H9 (cell line): ENCODE measurements around the gene TMEM154. TPM values are rescaled to one million over a fixed set of nuclear protein-coding genes. Genes with fewer than 3 reads are reported as not detected.

Experiments used
- DNase-seq: peaks from one replicate; pipeline ENCODE4 v3.0.0-alpha.2; 2017
- H2AFZ ChIP-seq: one replicate; pipeline ENCODE4 v1.6.1; 2013; ENCODE audit warnings: mild to moderate bottlenecking, low read length, control low read depth, moderate library complexity
- H2AK5ac ChIP-seq: 2 replicates; pipeline ENCODE4 v1.6.1; 2013; ENCODE audit warnings: low read length, control low read depth, mixed read lengths; ENCODE audit not compliant: insufficient read length
- H2BK120ac ChIP-seq: one replicate; pipeline ENCODE4 v1.6.1; 2013; ENCODE audit warnings: low read depth, mild to moderate bottlenecking, low read length, control low read depth, inconsistent platforms; ENCODE audit not compliant: poor library complexity, severe bottlenecking
- H2BK12ac ChIP-seq: 2 replicates; pipeline ENCODE4 v1.6.1; 2013; ENCODE audit warnings: low read length, control low read depth, mixed read lengths, low read depth; ENCODE audit not compliant: insufficient read length
- H2BK15ac ChIP-seq: 2 replicates; pipeline ENCODE4 v1.6.1; 2013; ENCODE audit warnings: low read depth, low read length, control low read depth
- H2BK20ac ChIP-seq: one replicate; pipeline ENCODE4 v1.6.1; 2013; ENCODE audit warnings: low read depth, mild to moderate bottlenecking, low read length, control low read depth, inconsistent platforms; ENCODE audit not compliant: poor library complexity, severe bottlenecking
- H2BK5ac ChIP-seq: 2 replicates; pipeline ENCODE4 v1.6.1; 2013; ENCODE audit warnings: low read length, control low read depth, mixed read lengths; ENCODE audit not compliant: insufficient read length
- H3K14ac ChIP-seq: 2 replicates; pipeline ENCODE4 v1.6.1; 2013; ENCODE audit warnings: low read length, control low read depth; ENCODE audit not compliant: insufficient read depth
- H3K18ac ChIP-seq: 2 replicates; pipeline ENCODE4 v1.6.1; 2013; ENCODE audit warnings: low read depth, mild to moderate bottlenecking, mixed read lengths, low read length, control low read depth; ENCODE audit not compliant: insufficient read length
- H3K23ac ChIP-seq: 2 replicates; pipeline ENCODE4 v1.6.1; 2013; ENCODE audit warnings: low read length, control low read depth, mixed read lengths, low read depth; ENCODE audit not compliant: insufficient read length
- H3K23me2 ChIP-seq: 2 replicates; pipeline ENCODE4 v1.6.1; 2013; ENCODE audit warnings: low read depth, mild to moderate bottlenecking, mixed read lengths, low read length, control low read depth; ENCODE audit not compliant: insufficient read length, poor library complexity, severe bottlenecking
- H3K27ac ChIP-seq: 2 replicates; pipeline ENCODE4 v1.5.1; 2013; ENCODE audit warnings: low read length, control low read depth, mixed read lengths, low read depth; ENCODE audit not compliant: insufficient read length
- H3K27me3 ChIP-seq: 2 replicates; pipeline ENCODE4 v1.6.1; 2013; ENCODE audit warnings: low read length, control low read depth, inconsistent platforms; ENCODE audit not compliant: insufficient read depth
- H3K4ac ChIP-seq: 2 replicates; pipeline ENCODE4 v1.6.1; 2013; ENCODE audit warnings: low read depth, mild to moderate bottlenecking, control low read depth, inconsistent platforms, low read length, moderate library complexity
- H3K4me1 ChIP-seq: 2 replicates; pipeline ENCODE4 v1.6.1; 2013; ENCODE audit warnings: low read length, control low read depth, inconsistent platforms; ENCODE audit not compliant: insufficient read depth
- H3K4me2 ChIP-seq: 2 replicates; pipeline ENCODE4 v1.6.1; 2013; ENCODE audit warnings: low read length, control low read depth, mixed read lengths; ENCODE audit not compliant: insufficient read length, insufficient read depth
- H3K56ac ChIP-seq: 2 replicates; pipeline ENCODE4 v1.6.1; 2013; ENCODE audit warnings: low read depth, mild to moderate bottlenecking, mixed read lengths, low read length, control low read depth; ENCODE audit not compliant: insufficient read length
- H3K79me1 ChIP-seq: 2 replicates; pipeline ENCODE4 v1.6.1; 2013; ENCODE audit warnings: low read depth, mild to moderate bottlenecking, moderate library complexity, low read length, control low read depth, inconsistent platforms; ENCODE audit not compliant: insufficient read depth, poor library complexity, severe bottlenecking
- H3K79me2 ChIP-seq: 2 replicates; pipeline ENCODE4 v1.6.1; 2013; ENCODE audit warnings: low read length, control low read depth, inconsistent platforms; ENCODE audit not compliant: insufficient read depth
- H3K9ac ChIP-seq: 2 replicates; pipeline ENCODE4 v1.6.1; 2013; ENCODE audit warnings: low read length, control low read depth, mixed read lengths; ENCODE audit not compliant: insufficient read length; ENCODE audit errors: extremely low read depth
- H3K9me3 ChIP-seq: one replicate; pipeline ENCODE4 v1.6.1; 2013; ENCODE audit warnings: low read depth, low read length, inconsistent platforms; ENCODE audit not compliant: control insufficient read depth
- H3T11ph ChIP-seq: one replicate; pipeline ENCODE4 v1.6.1; 2013; ENCODE audit warnings: mild to moderate bottlenecking, low read length, control low read depth, inconsistent platforms
- H4K20me1 ChIP-seq: one replicate; pipeline ENCODE4 v1.6.1; 2013; ENCODE audit not compliant: control insufficient read depth, insufficient read length, insufficient read depth
- H4K5ac ChIP-seq: 2 replicates; pipeline ENCODE4 v1.6.1; 2013; ENCODE audit warnings: low read depth, mild to moderate bottlenecking, mixed read lengths, low read length, control low read depth; ENCODE audit not compliant: insufficient read length
- H4K8ac ChIP-seq: replicated peaks from 2 replicates; pipeline ENCODE4 v1.6.1; 2013; ENCODE audit warnings: low read length, control low read depth, mixed read lengths, low read depth; ENCODE audit not compliant: insufficient read length
- H4K91ac ChIP-seq: 2 replicates; pipeline ENCODE4 v1.6.1; 2013; ENCODE audit warnings: low read depth, mild to moderate bottlenecking, moderate library complexity, mixed read lengths, low read length, control low read depth; ENCODE audit not compliant: insufficient read length
- H3K27ac Mint-ChIP-seq, 3 experiments: 2 replicates in 2 of 3; 3 replicates in 1 of 3; pipeline ENCODE4 v1.8.0; 2020 to 2021; ENCODE audit warnings: mixed read lengths in 3 of 3, mild to moderate bottlenecking in 1 of 3, moderate library complexity in 1 of 3
- H3K27me3 Mint-ChIP-seq: 2 replicates; pipeline ENCODE4 v1.8.0; 2021; ENCODE audit warnings: low read depth, mild to moderate bottlenecking, moderate library complexity, mixed read lengths
- H3K36me3 Mint-ChIP-seq, 3 experiments: 2 replicates in 2 of 3; 3 replicates in 1 of 3; pipeline ENCODE4 v1.8.0; 2020 to 2021; ENCODE audit warnings: low read depth in 3 of 3, mixed read lengths in 3 of 3; ENCODE audit not compliant: insufficient read depth in 1 of 3
- H3K4me1 Mint-ChIP-seq, 2 experiments: 2 replicates each; pipeline ENCODE4 v1.8.0; 2020; ENCODE audit warnings: mixed read lengths in 2 of 2
- H3K4me3 Mint-ChIP-seq, 2 experiments: 2 replicates in 1 of 2; 3 replicates in 1 of 2; pipeline ENCODE4 v1.8.0; 2020 to 2021; ENCODE audit warnings: mild to moderate bottlenecking in 2 of 2, mixed read lengths in 2 of 2, moderate library complexity in 1 of 2
- H3K9me3 Mint-ChIP-seq, 2 experiments: 2 replicates in 1 of 2; 3 replicates in 1 of 2; pipeline ENCODE4 v1.8.0; 2020; ENCODE audit warnings: mild to moderate bottlenecking in 2 of 2, mixed read lengths in 2 of 2, moderate library complexity in 1 of 2
- WGBS: extraction: QIAGEN DNeasy Blood & Tissue Kit; methylation state at CpG from one replicate; pipeline ENCODE4 v1.1.7; 2013; ENCODE audit warnings: missing lambda C conversion rate, low lambda C conversion rate, mixed read lengths; ENCODE audit not compliant: insufficient read length; ENCODE audit errors: extremely low coverage; 5-methylcytosine and 5-hydroxymethylcytosine counted together
- total RNA-seq: library from RNA; stranded (reverse); gene quantifications from 2 replicates; pipeline ENCODE4 v1.2.1, GENCODE V29; 2021
- TF ChIP-seq, protein P1 (sequence below): fragments of 200-600 bp; sonication (generic); conservative IDR thresholded peaks from 3 replicates; pipeline ENCODE4 v1.8.0; 2021; ENCODE audit warnings: antibody characterized with exemption, mild to moderate bottlenecking

Gene TMEM154
- total RNA-seq, 1 experiment from 2014 or later: 1.7 TPM

DNA sequence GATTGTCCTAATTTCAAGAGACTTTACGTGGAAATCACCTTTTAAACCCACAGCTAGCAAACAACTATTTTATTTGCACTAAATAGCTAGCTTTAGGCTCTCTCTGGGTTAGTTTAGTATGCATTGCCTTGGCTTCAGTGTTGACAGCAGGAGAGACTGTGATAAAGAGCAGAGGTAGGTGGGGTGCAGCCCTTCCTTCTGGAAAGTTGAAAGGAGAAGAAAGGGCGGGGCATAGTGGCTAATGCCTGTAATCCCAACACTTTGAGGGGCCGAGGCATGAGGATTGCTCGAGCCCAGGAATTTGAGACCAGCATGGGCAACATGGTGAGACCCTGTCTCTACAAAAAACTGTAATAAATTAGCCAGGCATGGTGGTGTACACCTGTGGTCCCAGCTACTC, 29.0 kb upstream of the TMEM154 start:
- no peak overlapping the region for H3T11ph ChIP-seq
- Mint-ChIP-seq H3K4me1 (peaks cover 50 to 53% of the 10 kb centered on the region in 2 experiments), H3K4me3 (no peak overlapping the region), H3K9me3 (peaks cover 0 to 2% of the 10 kb centered on the region in 2 experiments; a peak in 2 of 5 replicates), H3K27ac (no peak overlapping the region), H3K27me3 (no peaks in the 10 kb centered on the region), H3K36me3 (no peaks in the 10 kb centered on the region)
- DNase-seq: no peak
- WGBS: no CpG with 5 or more reads among the region's 4 CpGs
- H2BK5ac ChIP-seq: no peak overlapping the region
- H2AFZ ChIP-seq: no peak overlapping the region
- no peaks in the 10 kb centered on the region for H3K23me2 ChIP-seq
- no peak overlapping the region for H3K18ac ChIP-seq
- no peak overlapping the region for H2BK20ac ChIP-seq
- H3K23ac ChIP-seq: no peak overlapping the region
- no peak overlapping the region for H4K8ac ChIP-seq
- no peak overlapping the region for H2BK120ac ChIP-seq
- H2BK15ac ChIP-seq: no peak overlapping the region
- H2BK12ac ChIP-seq: no peak overlapping the region
- H3K14ac ChIP-seq: no peak overlapping the region
- H3K27ac ChIP-seq: no peak overlapping the region
- no peaks in the 10 kb centered on the region for H3K79me2 ChIP-seq
- no peaks in the 10 kb centered on the region for H4K20me1 ChIP-seq
- H2AK5ac ChIP-seq: no peak overlapping the region
- no peak overlapping the region for H3K9ac ChIP-seq
- no peak overlapping the region for H3K4ac ChIP-seq
- H3K4me1 ChIP-seq: peaks cover 4% of the 10 kb centered on the region; the same call in 1 of the 2 replicates
- no peak overlapping the region for H4K91ac ChIP-seq
- no peaks in the 10 kb centered on the region for H3K9me3 ChIP-seq
- H3K4me2 ChIP-seq: no peak overlapping the region
- H3K79me1 ChIP-seq: no peaks in the 10 kb centered on the region
- H3K27me3 ChIP-seq: no peaks in the 10 kb centered on the region
- H3K56ac ChIP-seq: no peak overlapping the region
- TF ChIP-seq, protein P1, sequence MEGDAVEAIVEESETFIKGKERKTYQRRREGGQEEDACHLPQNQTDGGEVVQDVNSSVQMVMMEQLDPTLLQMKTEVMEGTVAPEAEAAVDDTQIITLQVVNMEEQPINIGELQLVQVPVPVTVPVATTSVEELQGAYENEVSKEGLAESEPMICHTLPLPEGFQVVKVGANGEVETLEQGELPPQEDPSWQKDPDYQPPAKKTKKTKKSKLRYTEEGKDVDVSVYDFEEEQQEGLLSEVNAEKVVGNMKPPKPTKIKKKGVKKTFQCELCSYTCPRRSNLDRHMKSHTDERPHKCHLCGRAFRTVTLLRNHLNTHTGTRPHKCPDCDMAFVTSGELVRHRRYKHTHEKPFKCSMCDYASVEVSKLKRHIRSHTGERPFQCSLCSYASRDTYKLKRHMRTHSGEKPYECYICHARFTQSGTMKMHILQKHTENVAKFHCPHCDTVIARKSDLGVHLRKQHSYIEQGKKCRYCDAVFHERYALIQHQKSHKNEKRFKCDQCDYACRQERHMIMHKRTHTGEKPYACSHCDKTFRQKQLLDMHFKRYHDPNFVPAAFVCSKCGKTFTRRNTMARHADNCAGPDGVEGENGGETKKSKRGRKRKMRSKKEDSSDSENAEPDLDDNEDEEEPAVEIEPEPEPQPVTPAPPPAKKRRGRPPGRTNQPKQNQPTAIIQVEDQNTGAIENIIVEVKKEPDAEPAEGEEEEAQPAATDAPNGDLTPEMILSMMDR: no peak
- H4K5ac ChIP-seq: no peak overlapping the region
